OCI-LY7 (cell line): ENCODE results near the gene CLDN9. TPM values are rescaled to one million over a fixed set of nuclear protein-coding genes. Genes with fewer than 3 reads are reported as not detected.
A peak's percentile ranks its signal among the peaks of the same experiment; 100 is the strongest.

Experiments used
- BruUV-seq: library from RNA; stranded (reverse); fragments of 400-500 nt; replicated peaks from 2 replicates; lab custom pipeline; 2021; lab: Mats Ljungman, UMichigan
- CTCF ChIA-PET: fragments of 300-600 bp; sonication (Branson Sonifier 250); formaldehyde crosslinking; loops from one replicate; lab custom pipeline; 2022; ENCODE audit warnings: antibody characterized with exemption; ENCODE audit not compliant: unreplicated experiment; lab: Charles Lee
- POLR2A ChIA-PET: fragments of 300-600 bp; sonication (Branson Sonifier 250); formaldehyde crosslinking; loops from one replicate; lab custom pipeline; 2022; ENCODE audit warnings: antibody characterized with exemption; lab: Charles Lee
- DNase-seq: peaks from one replicate; pipeline ENCODE4 v3.0.0-alpha.2; 2015; ENCODE audit warnings: low spot score
- H2AFZ ChIP-seq: fragments of 200-600 bp; sonication (generic), shearing (Covaris generic); 2 replicates; pipeline ENCODE4 v1.6.1; 2014; ENCODE audit warnings: mild to moderate bottlenecking, antibody characterized with exemption, low read length, moderate library complexity
- H3K27ac ChIP-seq: fragments of 200-600 bp; sonication (generic); 2 replicates; pipeline ENCODE4 v1.5.1; 2014; ENCODE audit warnings: mixed run types, low read depth, mild to moderate bottlenecking, moderate library complexity, low read length, inconsistent platforms; ENCODE audit not compliant: poor library complexity, severe bottlenecking
- H3K36me3 ChIP-seq: fragments of 200-600 bp; sonication (generic); 2 replicates; pipeline ENCODE4 v1.6.1; 2014; ENCODE audit warnings: mild to moderate bottlenecking, antibody characterized with exemption, low read length, moderate library complexity, mixed read lengths; ENCODE audit not compliant: insufficient read depth
- H3K4me1 ChIP-seq: fragments of 200-600 bp; sonication (generic); 2 replicates; pipeline ENCODE4 v1.5.1; 2014; ENCODE audit warnings: mild to moderate bottlenecking, low read length; ENCODE audit not compliant: insufficient read depth, poor library complexity, severe bottlenecking
- H3K4me2 ChIP-seq: fragments of 200-600 bp; sonication (generic); 2 replicates; pipeline ENCODE4 v1.6.1; 2014; ENCODE audit warnings: mild to moderate bottlenecking, low read length
- H3K4me3 ChIP-seq: fragments of 200-600 bp; sonication (generic); 2 replicates; pipeline ENCODE4 v1.5.1; 2014; ENCODE audit warnings: mild to moderate bottlenecking, low read depth, low read length; ENCODE audit not compliant: poor library complexity, severe bottlenecking
- H3K79me2 ChIP-seq: fragments of 200-600 bp; sonication (generic); 2 replicates; pipeline ENCODE4 v1.6.1; 2016; ENCODE audit warnings: low read depth, mild to moderate bottlenecking, low read length, moderate library complexity, mixed read lengths; ENCODE audit not compliant: insufficient read depth
- H3K9me2 ChIP-seq: fragments of 200-600 bp; sonication (generic); 2 replicates; pipeline ENCODE4 v1.6.1; 2016; ENCODE audit warnings: mild to moderate bottlenecking, low read length, mixed read lengths; ENCODE audit not compliant: insufficient read depth
- H3K9me3 ChIP-seq: fragments of 200-600 bp; sonication (generic); 2 replicates; pipeline ENCODE4 v1.6.1; 2014; ENCODE audit warnings: mild to moderate bottlenecking, mixed run types, low read length, mixed read lengths
- H4K20me1 ChIP-seq: fragments of 200-600 bp; sonication (generic); 2 replicates; pipeline ENCODE4 v1.6.1; 2014; ENCODE audit warnings: mild to moderate bottlenecking, antibody characterized with exemption, low read length, moderate library complexity, mixed read lengths; ENCODE audit not compliant: insufficient read depth
- EZH2phosphoT487 ChIP-seq: fragments of 200-600 bp; sonication (generic); IDR thresholded peaks from 2 replicates; pipeline ENCODE4 v1.6.1; 2018; ENCODE audit warnings: low read depth, borderline replicate concordance, mild to moderate bottlenecking, mixed run types, antibody characterized with exemption, low read length, moderate library complexity, mixed read lengths
- intact Hi-C: fragments of 100-400 bp; cut with micrococcal nuclease; formaldehyde crosslinking; loops from one replicate; pipeline ENCODE4 v1.10.0; 2022; ENCODE audit not compliant: unreplicated experiment
- total RNA-seq, 2 experiments: library from RNA; depleted of rRNA in 1 of 2; stranded (reverse); fragments of >200 nt in 1 of 2; shearing (Covaris generic) in 1 of 2; gene quantifications; 2 replicates each; pipeline ENCODE4 v1.2.3, GENCODE V29; 2014 to 2022
- TF ChIP-seq, protein P1 (sequence below): fragments of 200-600 bp; sonication (generic); conservative IDR thresholded peaks from 2 replicates; pipeline ENCODE4 v1.5.1; 2014; ENCODE audit warnings: mild to moderate bottlenecking, antibody characterized with exemption, low read length, moderate library complexity, mixed read lengths

The CLDN9 gene
- total RNA-seq, 2 experiments from 2014 or later = 0.42 TPM; not detected in 1

- no peaks in the 10 kb centered on the region for H4K20me1 ChIP-seq
- H3K4me3 ChIP-seq = no peak overlapping the region
- no peak overlapping the region for H2AFZ ChIP-seq
- POLR2A ChIA-PET = interaction anchor here (1.1 kb wide), 1 partner anchor 18 kb away, joined by 3 read pairs; no protein-coding TSS in a partner anchor
- no peak for TF ChIP-seq EZH2phosphoT487
- TF ChIP-seq, protein P1, sequence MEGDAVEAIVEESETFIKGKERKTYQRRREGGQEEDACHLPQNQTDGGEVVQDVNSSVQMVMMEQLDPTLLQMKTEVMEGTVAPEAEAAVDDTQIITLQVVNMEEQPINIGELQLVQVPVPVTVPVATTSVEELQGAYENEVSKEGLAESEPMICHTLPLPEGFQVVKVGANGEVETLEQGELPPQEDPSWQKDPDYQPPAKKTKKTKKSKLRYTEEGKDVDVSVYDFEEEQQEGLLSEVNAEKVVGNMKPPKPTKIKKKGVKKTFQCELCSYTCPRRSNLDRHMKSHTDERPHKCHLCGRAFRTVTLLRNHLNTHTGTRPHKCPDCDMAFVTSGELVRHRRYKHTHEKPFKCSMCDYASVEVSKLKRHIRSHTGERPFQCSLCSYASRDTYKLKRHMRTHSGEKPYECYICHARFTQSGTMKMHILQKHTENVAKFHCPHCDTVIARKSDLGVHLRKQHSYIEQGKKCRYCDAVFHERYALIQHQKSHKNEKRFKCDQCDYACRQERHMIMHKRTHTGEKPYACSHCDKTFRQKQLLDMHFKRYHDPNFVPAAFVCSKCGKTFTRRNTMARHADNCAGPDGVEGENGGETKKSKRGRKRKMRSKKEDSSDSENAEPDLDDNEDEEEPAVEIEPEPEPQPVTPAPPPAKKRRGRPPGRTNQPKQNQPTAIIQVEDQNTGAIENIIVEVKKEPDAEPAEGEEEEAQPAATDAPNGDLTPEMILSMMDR = no peak
- no peaks in the 10 kb centered on the region for H3K36me3 ChIP-seq
- H3K4me1 ChIP-seq = peaks cover 28% of the 10 kb centered on the region
- H3K27ac ChIP-seq = no peak overlapping the region
- no peaks in the 10 kb centered on the region for H3K79me2 ChIP-seq
- no TSS peak for BruUV-seq
- H3K4me2 ChIP-seq = no peak overlapping the region
- H3K9me3 ChIP-seq = no peaks in the 10 kb centered on the region
- CTCF ChIA-PET = no interaction called here
- intact Hi-C loops = no loop called here
- no peaks in the 10 kb centered on the region for H3K9me2 ChIP-seq
- DNase-seq = no peak
Measured at GRCh38 chr16:3049921-3050481, 37.3 kb downstream of the CLDN9 start.

- no peak for DNase-seq
- Histone ChIP-seq H4K20me1 (no peaks in the 10 kb centered on the region), H3K79me2 (no peaks in the 10 kb centered on the region), H3K4me2 (0 out of 2 replicates have a peak overlapping the region, but pooled peaks have one; percentile 9), H3K9me2 (no peaks in the 10 kb centered on the region), H3K4me1 (peaks cover 33% of the 10 kb centered on the region), H3K9me3 (no peaks in the 10 kb centered on the region), H3K4me3 (no peak overlapping the region), H3K27ac (no peak overlapping the region), H2AFZ (no peak overlapping the region), H3K36me3 (no peaks in the 10 kb centered on the region)
- no peak for TF ChIP-seq EZH2phosphoT487
- TF ChIP-seq, protein P1 = no peak
- no TSS peak for BruUV-seq
- ChIA-PET CTCF (no interaction called here), POLR2A (interaction anchor here (1.1 kb wide), 1 partner anchor 19 kb away, joined by 3 read pairs; no protein-coding TSS in a partner anchor)
- intact Hi-C loops = no loop called here
Measured at GRCh38 chr16:3050487-3050886, 37.8 kb downstream of the CLDN9 start.

GRCh38 chr16:3051009-3051408, 38.3 kb downstream of the CLDN9 start:
- H3K4me2 ChIP-seq = no peak overlapping the region
- no peak overlapping the region for H3K27ac ChIP-seq
- ChIA-PET CTCF (no interaction called here), POLR2A (no interaction called here)
- no peaks in the 10 kb centered on the region for H4K20me1 ChIP-seq
- TF ChIP-seq, protein P1 = no peak
- TF ChIP-seq EZH2phosphoT487 = no peak
- H2AFZ ChIP-seq = no peak overlapping the region
- H3K36me3 ChIP-seq = no peaks in the 10 kb centered on the region
- no TSS peak for BruUV-seq
- H3K4me3 ChIP-seq = no peak overlapping the region
- no peaks in the 10 kb centered on the region for H3K9me2 ChIP-seq
- DNase-seq = no peak
- H3K79me2 ChIP-seq = no peaks in the 10 kb centered on the region
- intact Hi-C loops = no loop called here
- no peaks in the 10 kb centered on the region for H3K9me3 ChIP-seq
- H3K4me1 ChIP-seq = peaks cover 34% of the 10 kb centered on the region
